Endothelial cell of umbilical vein (primary cell): ENCODE measurements around the gene AIF1L. TPM values are rescaled to one million over a fixed set of nuclear protein-coding genes. Genes with fewer than 3 reads are reported as not detected.

ENCODE experiments used
- BruUV-seq: library from RNA; stranded (reverse); fragments of 400-500 nt; replicated peaks from 2 replicates; lab custom pipeline; 2021; lab: Mats Ljungman, UMichigan
- CTCF ChIA-PET: fragments of 300-600, 350-600 bp; sonication (Branson Sonifier 250); formaldehyde crosslinking; loops from one replicate; lab custom pipeline; 2021; ENCODE audit warnings: antibody characterized with exemption, inconsistent platforms; lab: Charles Lee
- POLR2A ChIA-PET: fragments of 300-600, 350-600 bp; sonication (Branson Sonifier 250); formaldehyde crosslinking; loops from one replicate; lab custom pipeline; 2021; ENCODE audit warnings: antibody characterized with exemption, inconsistent platforms; lab: Charles Lee
- DNase-seq: peaks from one replicate; pipeline ENCODE4 v3.0.0-alpha.2; 2011; ENCODE audit warnings: low read depth, low spot score
- FAIRE-seq: peaks from 2 replicates; lab custom pipeline; 2011; peaks lifted over from hg19 to GRCh38; lab: Jason Lieb, UNC
- H2AFZ ChIP-seq: 2 replicates; pipeline ENCODE4 v1.6.0; 2012; ENCODE audit warnings: low read depth, low read length, control low read depth, inconsistent platforms
- H3K27ac ChIP-seq: 2 replicates; pipeline ENCODE4 v1.5.1; 2011; ENCODE audit warnings: low read depth, mild to moderate bottlenecking, control low read depth, low read length, moderate library complexity; ENCODE audit not compliant: insufficient read depth
- H3K27me3 ChIP-seq, 2 experiments: 2 replicates each; pipeline versions ENCODE4 v1.6.0 to v1.6.1; 2011; ENCODE audit warnings: low read length in 2 of 2, mixed read lengths in 1 of 2; ENCODE audit not compliant: control insufficient read depth in 2 of 2, insufficient read depth in 2 of 2
- H3K36me3 ChIP-seq, 2 experiments: 2 replicates in 1 of 2; 3 replicates in 1 of 2; pipeline ENCODE4 v1.5.1; 2011; ENCODE audit warnings: low read length in 2 of 2, mild to moderate bottlenecking in 1 of 2, moderate library complexity in 1 of 2; ENCODE audit not compliant: control insufficient read depth in 2 of 2, insufficient read depth in 2 of 2; ENCODE audit errors: extremely low read depth in 1 of 2
- H3K4me1 ChIP-seq: 3 replicates; pipeline ENCODE4 v1.5.1; 2011; ENCODE audit warnings: mild to moderate bottlenecking, low read length; ENCODE audit not compliant: control insufficient read depth, insufficient read depth; ENCODE audit errors: extremely low read depth
- H3K4me2 ChIP-seq: 2 replicates; pipeline ENCODE4 v1.6.1; 2011; ENCODE audit warnings: low read length, control low read depth, mixed read lengths; ENCODE audit not compliant: insufficient read depth
- H3K4me3 ChIP-seq, 3 experiments: fragments of 200-600 bp in 1 of 3; sonication (generic), shearing (Covaris generic) in 1 of 3; replicated peaks in 1 of 3; 2 replicates each; pipeline ENCODE4 v1.5.1; 2011 to 2016; ENCODE audit warnings: control low read depth in 3 of 3, low read length in 3 of 3, mild to moderate bottlenecking in 2 of 3, inconsistent platforms in 1 of 3, low read depth in 1 of 3, moderate library complexity in 1 of 3; ENCODE audit not compliant: insufficient read depth in 1 of 3
- H3K79me2 ChIP-seq: 2 replicates; pipeline ENCODE4 v1.6.0; 2012; ENCODE audit warnings: low read length, inconsistent platforms; ENCODE audit not compliant: control insufficient read depth, insufficient read depth
- H3K9ac ChIP-seq: replicated peaks from 2 replicates; pipeline ENCODE3; 2011; ENCODE audit warnings: low read length, control low read depth; ENCODE audit not compliant: insufficient read depth; ENCODE audit errors: extremely low read depth
- H3K9me1 ChIP-seq: replicated peaks from 3 replicates; pipeline ENCODE4 v1.6.0; 2011; ENCODE audit warnings: mild to moderate bottlenecking, low read length; ENCODE audit not compliant: control insufficient read depth, insufficient read depth; ENCODE audit errors: extremely low read depth
- H3K9me3 ChIP-seq: replicated peaks from 2 replicates; pipeline ENCODE4 v1.5.1; 2012; ENCODE audit warnings: low read length, inconsistent platforms; ENCODE audit not compliant: control insufficient read depth, insufficient read depth
- H4K20me1 ChIP-seq: replicated peaks from 2 replicates; pipeline ENCODE3; 2011; ENCODE audit warnings: mild to moderate bottlenecking, low read length; ENCODE audit not compliant: control insufficient read depth, insufficient read depth; ENCODE audit errors: extremely low read depth
- EZH2 ChIP-seq: IDR thresholded peaks from 2 replicates; pipeline ENCODE4 v1.6.1; 2012; ENCODE audit warnings: borderline replicate concordance, low read depth, mild to moderate bottlenecking, moderate library complexity, low read length, inconsistent platforms; ENCODE audit not compliant: severe bottlenecking
- FOS ChIP-seq: IDR thresholded peaks from 2 replicates; pipeline ENCODE4 v1.6.1; 2011; ENCODE audit warnings: mild to moderate bottlenecking, low read length, moderate library complexity, borderline replicate concordance; ENCODE audit not compliant: insufficient read depth
- GATA2 ChIP-seq: IDR thresholded peaks from 2 replicates; pipeline ENCODE4 v1.7.0; 2011; ENCODE audit warnings: low read depth, mild to moderate bottlenecking, moderate library complexity, mixed read lengths, low read length; ENCODE audit not compliant: insufficient read length, insufficient read depth
- JUN ChIP-seq: IDR thresholded peaks from 2 replicates; pipeline ENCODE4 v1.6.1; 2011; ENCODE audit warnings: borderline replicate concordance, low read depth; ENCODE audit not compliant: insufficient read length, insufficient read depth
- MAX ChIP-seq: IDR thresholded peaks from 2 replicates; pipeline ENCODE4 v1.6.1; 2011; ENCODE audit not compliant: insufficient read depth, insufficient read length
- MYC ChIP-seq: IDR thresholded peaks from one replicate; pipeline ENCODE4 v1.6.1; 2011; ENCODE audit warnings: mild to moderate bottlenecking, low read depth, low read length
- POLR2A ChIP-seq: IDR thresholded peaks from 2 replicates; pipeline ENCODE4 v1.6.1; 2012; ENCODE audit warnings: low read depth, mild to moderate bottlenecking, control low read depth, low read length
- POLR2AphosphoS5 ChIP-seq: IDR thresholded peaks from 2 replicates; pipeline ENCODE4 v1.6.1; 2012; ENCODE audit warnings: low read depth, mild to moderate bottlenecking, control low read depth, low read length, moderate library complexity; ENCODE audit not compliant: insufficient read depth
- dilution Hi-C: fragments of 300-500 bp; cut with MboI; formaldehyde crosslinking; loops from one replicate; pipeline ENCODE4 v1.15.0; 2019; ENCODE audit warnings: low sequenced_read_pairs; ENCODE audit not compliant: extremely low pct_ligation_motif_present
- intact Hi-C: fragments of 100-400 bp; cut with micrococcal nuclease; formaldehyde crosslinking; loops from one replicate; pipeline ENCODE4 v1.10.0; 2022
- polyA plus RNA-seq, 4 experiments: library from polyadenylated mRNA; depleted of rRNA in 3 of 4; stranded (reverse) in 3 of 4; unstranded in 1 of 4; fragments of >200 nt; gene quantifications; 2 replicates each; pipeline versions ENCODE4 v1.2.1 to v1.2.3, GENCODE V29; 2011 to 2012; ENCODE audit warnings: missing spikeins in 1 of 4
- total RNA-seq: library from RNA; stranded (reverse); gene quantifications from 2 replicates; pipeline ENCODE4 v1.2.3, GENCODE V29; 2021
- TF ChIP-seq, protein P1 (sequence below), 2 donors: IDR thresholded peaks; 1 replicate in 1 of 2; 2 replicates in 1 of 2; pipeline ENCODE4 v1.5.1; 2011; ENCODE audit warnings: low read length in 2 of 2, mild to moderate bottlenecking in 2 of 2, moderate library complexity in 2 of 2, control low read depth in 1 of 2, inconsistent platforms in 1 of 2, low read depth in 1 of 2; ENCODE audit not compliant: insufficient read depth in 1 of 2; ENCODE audit errors: extremely low read depth in 1 of 2

Gene AIF1L
- total and polyA plus RNA-seq, 2 donors (not counting 3 experiments of a cell fraction or from before 2014, with no cell fraction given), result 17.8 to 39.7 TPM

- dilution Hi-C loops, result no loop called here
- Histone ChIP-seq H3K4me2 (no peak overlapping the region), H3K27me3 (no peaks in the 10 kb centered on the region), H4K20me1 (no peaks in the 10 kb centered on the region), H3K9ac (no peak overlapping the region), H3K4me1 (no peaks in the 10 kb centered on the region), H3K36me3 (peaks cover 9 to 13% of the 10 kb centered on the region in 2 experiments), H3K9me1 (no peaks in the 10 kb centered on the region), H3K4me3 (no peak overlapping the region), H3K27ac (no peak overlapping the region), H3K79me2 (peaks cover 7% of the 10 kb centered on the region), H3K9me3 (no peaks in the 10 kb centered on the region), H2AFZ (no peak overlapping the region)
- ChIA-PET POLR2A (no interaction called here), CTCF (interaction anchor here (0.9 to 1.8 kb wide), 4 partner anchors 10 to 168 kb away, joined by 3 to 7 read pairs (median 4); no protein-coding TSS in a partner anchor)
- intact Hi-C loops, result no loop called here
- FAIRE-seq (no peak), DNase-seq (no peak)
- TF ChIP-seq POLR2A (no peak), POLR2AphosphoS5 (no peak), GATA2 (no peak), MYC (no peak), FOS (no peak), MAX (no peak), JUN (no peak), EZH2 (no peak)
- TF ChIP-seq, protein P1, sequence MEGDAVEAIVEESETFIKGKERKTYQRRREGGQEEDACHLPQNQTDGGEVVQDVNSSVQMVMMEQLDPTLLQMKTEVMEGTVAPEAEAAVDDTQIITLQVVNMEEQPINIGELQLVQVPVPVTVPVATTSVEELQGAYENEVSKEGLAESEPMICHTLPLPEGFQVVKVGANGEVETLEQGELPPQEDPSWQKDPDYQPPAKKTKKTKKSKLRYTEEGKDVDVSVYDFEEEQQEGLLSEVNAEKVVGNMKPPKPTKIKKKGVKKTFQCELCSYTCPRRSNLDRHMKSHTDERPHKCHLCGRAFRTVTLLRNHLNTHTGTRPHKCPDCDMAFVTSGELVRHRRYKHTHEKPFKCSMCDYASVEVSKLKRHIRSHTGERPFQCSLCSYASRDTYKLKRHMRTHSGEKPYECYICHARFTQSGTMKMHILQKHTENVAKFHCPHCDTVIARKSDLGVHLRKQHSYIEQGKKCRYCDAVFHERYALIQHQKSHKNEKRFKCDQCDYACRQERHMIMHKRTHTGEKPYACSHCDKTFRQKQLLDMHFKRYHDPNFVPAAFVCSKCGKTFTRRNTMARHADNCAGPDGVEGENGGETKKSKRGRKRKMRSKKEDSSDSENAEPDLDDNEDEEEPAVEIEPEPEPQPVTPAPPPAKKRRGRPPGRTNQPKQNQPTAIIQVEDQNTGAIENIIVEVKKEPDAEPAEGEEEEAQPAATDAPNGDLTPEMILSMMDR (IDR thresholded peaks at IDR 0.05; ENCODE audit: extremely low read depth in 1 of 2, insufficient read depth in 1 of 2, low read depth in 1 of 2, low read length in 2 of 2), result no peak
- BruUV-seq, result no TSS peak
Measured at GRCh38 chr9:131167936-131168335, 71.6 kb downstream of the AIF1L start.
